Measurements from ENCODE around the gene PCK2.

PCK2 gene

DNA sequence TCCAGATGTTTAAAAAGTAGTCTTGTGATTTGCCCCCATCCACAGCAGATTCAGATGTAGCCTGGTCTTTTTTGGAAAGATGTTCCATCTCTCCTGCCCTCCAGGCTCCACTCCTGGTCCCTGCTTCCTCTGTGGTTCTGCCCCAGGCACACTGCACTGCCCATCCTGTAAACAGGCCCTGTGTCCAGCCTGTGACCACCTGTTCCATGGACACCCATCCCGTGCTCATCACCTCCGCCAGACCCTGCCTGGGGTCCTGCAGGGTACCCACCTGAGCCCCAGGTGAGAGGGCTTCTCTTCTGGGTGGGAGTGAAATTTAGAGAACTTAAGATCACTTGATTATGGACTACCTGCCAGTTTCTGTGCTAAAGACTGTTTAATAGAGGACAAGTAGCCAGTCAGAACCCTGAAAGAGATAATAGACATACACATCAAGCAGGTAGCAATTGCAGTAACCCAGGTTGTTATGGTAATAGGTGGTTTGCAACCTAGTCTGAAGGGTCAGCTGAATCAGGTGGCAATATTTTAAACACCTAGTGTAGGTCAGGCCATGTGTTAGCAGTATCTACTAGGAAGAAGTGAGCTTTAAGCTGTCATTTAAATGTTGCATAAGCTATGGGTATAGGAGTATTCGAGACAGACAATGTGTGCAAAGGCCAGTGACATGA is 55.3 kb downstream of the PCK2 start:
- Histone ChIP-seq H3K27me3 (ENCODE audit: control insufficient read depth, insufficient read depth, low read length, poor library complexity, severe bottlenecking) (no peaks in the 10 kb centered on the region), H3K36me3 (ENCODE audit: control insufficient read depth, insufficient read depth, low read length) (peaks cover 20% of the 10 kb centered on the region)

GRCh38 chr14:24150061-24150460 is 56.0 kb downstream of the PCK2 start:
- Histone ChIP-seq H3K9me3 (ENCODE audit: control insufficient read depth, low read length) (no peaks in the 10 kb centered on the region), H3K27ac (ENCODE audit: insufficient read depth, low read depth, low read length, poor library complexity, severe bottlenecking) (no peak overlapping the region), H3K4me3 (ENCODE audit: insufficient read depth, low read depth, low read length) (no peak overlapping the region), H3K36me3 (ENCODE audit: control insufficient read depth, insufficient read depth, low read length) (peaks cover 24% of the 10 kb centered on the region), H3K4me1 (ENCODE audit: control insufficient read depth, insufficient read depth, low read length) (peaks cover 4% of the 10 kb centered on the region), H3K27me3 (ENCODE audit: control insufficient read depth, insufficient read depth, low read length, poor library complexity, severe bottlenecking) (no peaks in the 10 kb centered on the region)
- WGBS, 2 experiments, result 94 to 96% methylated on average over 9 of the region's 9 CpGs

More for the DNA sequence above, 55.3 kb downstream of the PCK2 start:
- WGBS, 2 experiments, result 85 to 98% methylated on average over 3 of the region's 3 CpGs
- Histone ChIP-seq H3K4me3 (ENCODE audit: insufficient read depth, low read depth, low read length) (no peak overlapping the region), H3K27ac (ENCODE audit: insufficient read depth, low read depth, low read length, poor library complexity, severe bottlenecking) (no peak overlapping the region), H3K4me1 (ENCODE audit: control insufficient read depth, insufficient read depth, low read length) (peaks cover 4% of the 10 kb centered on the region), H3K9me3 (ENCODE audit: control insufficient read depth, low read length) (no peaks in the 10 kb centered on the region)

GRCh38 chr14:24150567-24150966 is 56.5 kb downstream of the PCK2 start:
- Histone ChIP-seq H3K27ac (ENCODE audit: insufficient read depth, low read depth, low read length, poor library complexity, severe bottlenecking) (no peak overlapping the region), H3K4me1 (ENCODE audit: control insufficient read depth, insufficient read depth, low read length) (peaks cover 4% of the 10 kb centered on the region), H3K9me3 (ENCODE audit: control insufficient read depth, low read length) (no peaks in the 10 kb centered on the region), H3K36me3 (ENCODE audit: control insufficient read depth, insufficient read depth, low read length) (peaks cover 29% of the 10 kb centered on the region), H3K4me3 (ENCODE audit: insufficient read depth, low read depth, low read length) (no peak overlapping the region), H3K27me3 (ENCODE audit: control insufficient read depth, insufficient read depth, low read length, poor library complexity, severe bottlenecking) (no peaks in the 10 kb centered on the region)
- 96 to 97% methylated on average over 9 of the region's 9 CpGs for WGBS, 2 experiments

GRCh38 chr14:24150993-24151392 is 56.9 kb downstream of the PCK2 start:
- Histone ChIP-seq H3K4me3 (ENCODE audit: insufficient read depth, low read depth, low read length) (no peak overlapping the region), H3K27ac (ENCODE audit: insufficient read depth, low read depth, low read length, poor library complexity, severe bottlenecking) (no peak overlapping the region), H3K36me3 (ENCODE audit: control insufficient read depth, insufficient read depth, low read length) (peaks cover 33% of the 10 kb centered on the region), H3K9me3 (ENCODE audit: control insufficient read depth, low read length) (no peaks in the 10 kb centered on the region), H3K27me3 (ENCODE audit: control insufficient read depth, insufficient read depth, low read length, poor library complexity, severe bottlenecking) (no peaks in the 10 kb centered on the region), H3K4me1 (ENCODE audit: control insufficient read depth, insufficient read depth, low read length) (peaks cover 4% of the 10 kb centered on the region)
- WGBS, 2 experiments, result 91 to 95% methylated on average over 9 of the region's 9 CpGs

GRCh38 chr14:24151404-24152080 is 57.4 kb downstream of the PCK2 start:
- H3K9me3 ChIP-seq (ENCODE audit: control insufficient read depth, low read length), result no peaks in the 10 kb centered on the region
- no peaks in the 10 kb centered on the region for H3K27me3 ChIP-seq (ENCODE audit: control insufficient read depth, insufficient read depth, low read length, poor library complexity, severe bottlenecking)
- 91 to 95% methylated on average over 16 of the region's 16 CpGs for WGBS, 2 experiments
- peaks cover 4% of the 10 kb centered on the region for H3K4me1 ChIP-seq (ENCODE audit: control insufficient read depth, insufficient read depth, low read length)
- H3K27ac ChIP-seq (ENCODE audit: insufficient read depth, low read depth, low read length, poor library complexity, severe bottlenecking), result no peak overlapping the region
- H3K4me3 ChIP-seq (ENCODE audit: insufficient read depth, low read depth, low read length), result no peak overlapping the region
- peaks cover 35% of the 10 kb centered on the region for H3K36me3 ChIP-seq (ENCODE audit: control insufficient read depth, insufficient read depth, low read length)
